ENCODE measurements around the gene ZDHHC13.

The ZDHHC13 gene

GRCh38 chr11:19173964-19174638 is 57.1 kb downstream of the ZDHHC13 start:
- Mint-ChIP-seq H3K4me3 (no peak overlapping the region), H3K9me3 (ENCODE audit: low read depth) (no peaks in the 10 kb centered on the region), H3K4me1 (ENCODE audit: low read depth) (no peaks in the 10 kb centered on the region), H3K27ac (no peak overlapping the region), H3K36me3 (peaks cover 29% of the 10 kb centered on the region), H3K27me3 (no peaks in the 10 kb centered on the region)

GRCh38 chr11:19176629-19177186 is 59.7 kb downstream of the ZDHHC13 start:
- Mint-ChIP-seq H3K27ac (no peak overlapping the region), H3K36me3 (peaks cover 30% of the 10 kb centered on the region), H3K9me3 (ENCODE audit: low read depth) (no peaks in the 10 kb centered on the region), H3K27me3 (no peaks in the 10 kb centered on the region), H3K4me1 (ENCODE audit: low read depth) (no peaks in the 10 kb centered on the region), H3K4me3 (no peak overlapping the region)

GRCh38 chr11:19181531-19182261 is 64.7 kb downstream of the ZDHHC13 start:
- no peaks in the 10 kb centered on the region for H3K27me3 Mint-ChIP-seq
- H3K4me1 Mint-ChIP-seq (ENCODE audit: low read depth): no peaks in the 10 kb centered on the region
- peaks cover 6% of the 10 kb centered on the region for H3K36me3 Mint-ChIP-seq
- no peak overlapping the region for H3K27ac Mint-ChIP-seq
- H3K9me3 Mint-ChIP-seq (ENCODE audit: low read depth): no peaks in the 10 kb centered on the region
- H3K4me3 Mint-ChIP-seq: no peak overlapping the region

- Mint-ChIP-seq H3K4me3 (no peak overlapping the region), H3K27me3 (no peaks in the 10 kb centered on the region), H3K4me1 (ENCODE audit: low read depth) (no peaks in the 10 kb centered on the region), H3K9me3 (ENCODE audit: low read depth) (no peaks in the 10 kb centered on the region), H3K27ac (no peak overlapping the region), H3K36me3 (peaks cover 8% of the 10 kb centered on the region)
Observed at GRCh38 chr11:19183646-19184045, 66.7 kb downstream of the ZDHHC13 start.

GRCh38 chr11:19185036-19185435 is 68.1 kb downstream of the ZDHHC13 start:
- Mint-ChIP-seq H3K4me3 (no peak overlapping the region), H3K4me1 (ENCODE audit: low read depth) (no peaks in the 10 kb centered on the region), H3K9me3 (ENCODE audit: low read depth) (no peaks in the 10 kb centered on the region), H3K36me3 (peaks cover 8% of the 10 kb centered on the region), H3K27me3 (no peaks in the 10 kb centered on the region), H3K27ac (no peak overlapping the region)

GRCh38 chr11:19185516-19186052 is 68.6 kb downstream of the ZDHHC13 start:
- H3K4me3 Mint-ChIP-seq: no peak overlapping the region
- no peaks in the 10 kb centered on the region for H3K9me3 Mint-ChIP-seq (ENCODE audit: low read depth)
- H3K27ac Mint-ChIP-seq: no peak overlapping the region
- no peaks in the 10 kb centered on the region for H3K27me3 Mint-ChIP-seq
- H3K36me3 Mint-ChIP-seq: peaks cover 5% of the 10 kb centered on the region
- H3K4me1 Mint-ChIP-seq (ENCODE audit: low read depth): no peaks in the 10 kb centered on the region

GRCh38 chr11:19187114-19187832 is 70.3 kb downstream of the ZDHHC13 start:
- Mint-ChIP-seq H3K9me3 (ENCODE audit: low read depth) (no peaks in the 10 kb centered on the region), H3K36me3 (peaks cover 2% of the 10 kb centered on the region), H3K27me3 (no peaks in the 10 kb centered on the region), H3K27ac (no peak overlapping the region), H3K4me3 (no peak overlapping the region), H3K4me1 (ENCODE audit: low read depth) (no peaks in the 10 kb centered on the region)

GRCh38 chr11:19187833-19188258 is 70.9 kb downstream of the ZDHHC13 start:
- H3K27ac Mint-ChIP-seq: no peak overlapping the region
- no peaks in the 10 kb centered on the region for H3K27me3 Mint-ChIP-seq
- H3K36me3 Mint-ChIP-seq: peaks cover 4% of the 10 kb centered on the region
- no peaks in the 10 kb centered on the region for H3K9me3 Mint-ChIP-seq (ENCODE audit: low read depth)
- no peaks in the 10 kb centered on the region for H3K4me1 Mint-ChIP-seq (ENCODE audit: low read depth)
- H3K4me3 Mint-ChIP-seq: no peak overlapping the region

- no peaks in the 10 kb centered on the region for H3K27me3 Mint-ChIP-seq
- no peak overlapping the region for H3K27ac Mint-ChIP-seq
- H3K4me1 Mint-ChIP-seq (ENCODE audit: low read depth): no peaks in the 10 kb centered on the region
- H3K4me3 Mint-ChIP-seq: no peak overlapping the region
- H3K9me3 Mint-ChIP-seq (ENCODE audit: low read depth): no peaks in the 10 kb centered on the region
- peaks cover 4% of the 10 kb centered on the region for H3K36me3 Mint-ChIP-seq
Observed at GRCh38 chr11:19191530-19192169, 74.7 kb downstream of the ZDHHC13 start.

GRCh38 chr11:19193916-19194315 is 76.9 kb downstream of the ZDHHC13 start:
- Mint-ChIP-seq H3K27me3 (no peaks in the 10 kb centered on the region), H3K27ac (no peak overlapping the region), H3K9me3 (ENCODE audit: low read depth) (no peaks in the 10 kb centered on the region), H3K36me3 (peaks cover 2% of the 10 kb centered on the region), H3K4me1 (ENCODE audit: low read depth) (no peaks in the 10 kb centered on the region), H3K4me3 (no peak overlapping the region)

- H3K4me1 Mint-ChIP-seq (ENCODE audit: low read depth): no peaks in the 10 kb centered on the region
- H3K4me3 Mint-ChIP-seq: no peak overlapping the region
- H3K27ac Mint-ChIP-seq: no peak overlapping the region
- H3K9me3 Mint-ChIP-seq (ENCODE audit: low read depth): no peaks in the 10 kb centered on the region
- peaks cover 2% of the 10 kb centered on the region for H3K36me3 Mint-ChIP-seq
- H3K27me3 Mint-ChIP-seq: no peaks in the 10 kb centered on the region
Observed at GRCh38 chr11:19194620-19195308, 77.8 kb downstream of the ZDHHC13 start.

- H3K36me3 Mint-ChIP-seq: peaks cover 2% of the 10 kb centered on the region
- no peak overlapping the region for H3K27ac Mint-ChIP-seq
- no peaks in the 10 kb centered on the region for H3K27me3 Mint-ChIP-seq
- H3K9me3 Mint-ChIP-seq (ENCODE audit: low read depth): no peaks in the 10 kb centered on the region
- H3K4me1 Mint-ChIP-seq (ENCODE audit: low read depth): no peaks in the 10 kb centered on the region
- H3K4me3 Mint-ChIP-seq: no peak overlapping the region
Observed at GRCh38 chr11:19196432-19196831, 79.5 kb downstream of the ZDHHC13 start.

- Mint-ChIP-seq H3K9me3 (ENCODE audit: low read depth) (no peaks in the 10 kb centered on the region), H3K4me1 (ENCODE audit: low read depth) (no peaks in the 10 kb centered on the region), H3K27ac (no peak overlapping the region), H3K36me3 (no peaks in the 10 kb centered on the region), H3K27me3 (no peaks in the 10 kb centered on the region), H3K4me3 (no peak overlapping the region)
Observed at GRCh38 chr11:19199048-19199447, 82.1 kb downstream of the ZDHHC13 start.

GRCh38 chr11:19199771-19200170 is 82.8 kb downstream of the ZDHHC13 start:
- no peak overlapping the region for H3K27ac Mint-ChIP-seq
- H3K4me1 Mint-ChIP-seq (ENCODE audit: low read depth): no peaks in the 10 kb centered on the region
- no peaks in the 10 kb centered on the region for H3K36me3 Mint-ChIP-seq
- H3K4me3 Mint-ChIP-seq: no peak overlapping the region
- H3K9me3 Mint-ChIP-seq (ENCODE audit: low read depth): no peaks in the 10 kb centered on the region
- H3K27me3 Mint-ChIP-seq: no peaks in the 10 kb centered on the region
